ENCODE results near the gene SLC16A5. TPM values are rescaled to one million over a fixed set of nuclear protein-coding genes. Genes with fewer than 3 reads are reported as not detected.
A peak's percentile ranks its signal among the peaks of the same experiment; 100 is the strongest.

Gene SLC16A5
- total RNA-seq, 1 donor = 2.8 TPM

- TF ChIP-seq CTCF (IDR thresholded peaks at IDR 0.05; ENCODE audit: insufficient read depth, low read length) = no peak
- DNase-seq (ENCODE audit: low read depth) = no peak
- peak overlapping the region; percentile 88 for H3K4me3 ChIP-seq (ENCODE audit: low read depth, low read length)
Measured at GRCh38 chr17:75152922-75153779, 65.4 kb downstream of the SLC16A5 start.

DNA sequence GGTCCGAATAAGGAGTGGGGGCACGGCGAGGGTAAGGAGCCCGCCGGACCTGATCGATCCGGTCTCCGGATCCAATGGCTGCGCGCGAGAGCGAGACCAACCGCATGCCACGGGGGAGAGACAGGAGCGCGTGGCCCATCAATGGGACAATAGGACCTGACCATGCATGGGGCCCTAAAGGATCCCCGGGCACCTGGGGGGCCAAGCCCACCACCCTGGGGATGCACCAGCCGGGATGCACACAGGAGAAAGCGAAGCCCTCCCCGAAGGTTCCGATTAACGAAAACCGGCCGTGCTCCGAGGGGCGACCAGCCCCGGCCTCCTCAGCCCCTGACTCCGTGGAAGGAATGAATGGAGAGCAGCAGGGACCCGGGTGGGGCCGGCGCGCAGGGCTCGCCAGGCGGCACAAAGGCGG lies 66.0 kb downstream of the SLC16A5 start:
- no peak for TF ChIP-seq CTCF (IDR thresholded peaks at IDR 0.05; ENCODE audit: insufficient read depth, low read length)
- peak overlapping the region; percentile 88 for H3K4me3 ChIP-seq (ENCODE audit: low read depth, low read length)
- DNase-seq (ENCODE audit: low read depth) = no peak

- peak within 1 kb of the TSS; percentile 88 for H3K4me3 ChIP-seq (ENCODE audit: low read depth, low read length)
- TF ChIP-seq CTCF (IDR thresholded peaks at IDR 0.05; ENCODE audit: insufficient read depth, low read length) = no peak
- peak; percentile 99 for DNase-seq (ENCODE audit: low read depth)
Measured at GRCh38 chr17:75154195-75155106, 66.7 kb downstream of the SLC16A5 start, which contains the start of gene JPT1. Gene JPT1, minus strand, starts transcription at chr17:75154512. Its CDS starts 115 bp downstream, at chr17:75154397.

DNA sequence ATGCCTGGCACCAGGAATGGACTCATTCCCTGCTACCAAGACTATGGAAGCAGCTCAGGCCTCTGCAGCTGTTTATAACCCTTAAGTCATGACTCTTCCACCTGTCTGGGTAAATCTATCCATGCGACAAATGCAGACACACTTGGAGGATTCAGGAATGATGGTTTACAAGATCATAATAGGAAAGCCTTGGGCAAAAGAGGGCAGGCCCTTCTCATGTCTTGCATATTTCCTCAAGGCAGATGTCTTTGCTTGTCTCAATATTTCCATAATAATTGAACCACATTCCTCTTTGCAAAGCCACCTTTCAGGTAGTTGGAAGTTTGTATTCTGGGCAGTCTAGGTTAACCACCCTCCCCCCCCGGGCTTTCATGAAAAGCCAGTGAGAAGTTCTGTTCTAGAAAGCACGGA lies 67.4 kb downstream of the SLC16A5 start:
- no peak for DNase-seq (ENCODE audit: low read depth)
- TF ChIP-seq CTCF (IDR thresholded peaks at IDR 0.05; ENCODE audit: insufficient read depth, low read length) = no peak
- no peak overlapping the region for H3K4me3 ChIP-seq (ENCODE audit: low read depth, low read length)

Small RNAs within 50 kb of the gene (small RNA-seq; reads per million reads assigned to genes)
- not detected for gene AC111186.1
- not detected for gene RF00019
- not detected for gene RN7SL573P

Other genes starting within 250 kb of the SLC16A5 start
- gene GRIN2C, start 228.1 kb upstream of the SLC16A5 start, total RNA-seq (ENCODE audit: low replicate concordance) = under 0.01 TPM in 1 of 2 replicates, not detected in the other
- 14.7 and 113 TPM in 2 replicates for gene FDXR, start 215.0 kb upstream of the SLC16A5 start, total RNA-seq (ENCODE audit: low replicate concordance)
- not detected in 2 replicates for gene FADS6, start 194.3 kb upstream of the SLC16A5 start, total RNA-seq (ENCODE audit: low replicate concordance)
- gene USH1G, start 164.7 kb upstream of the SLC16A5 start, total RNA-seq (ENCODE audit: low replicate concordance) = 0.49 TPM in 1 of 2 replicates, not detected in the other
- not detected in 2 replicates for gene OTOP2, start 163.7 kb upstream of the SLC16A5 start, total RNA-seq (ENCODE audit: low replicate concordance)
- gene OTOP3, start 152.1 kb upstream of the SLC16A5 start, total RNA-seq (ENCODE audit: low replicate concordance) = not detected in 2 replicates
- 0.33 and 0.90 TPM in 2 replicates for gene HID1, start 115.2 kb upstream of the SLC16A5 start, total RNA-seq (ENCODE audit: low replicate concordance)
- gene CDR2L, start 100.3 kb upstream of the SLC16A5 start, total RNA-seq (ENCODE audit: low replicate concordance) = 11.8 and 15.3 TPM in 2 replicates
- gene MRPL58, start 75.3 kb upstream of the SLC16A5 start, total RNA-seq (ENCODE audit: low replicate concordance) = 26.2 and 31.4 TPM in 2 replicates
- 513 and 829 TPM in 2 replicates for gene ATP5PD, start 41.0 kb upstream of the SLC16A5 start, total RNA-seq (ENCODE audit: low replicate concordance)
- 20.2 and 34.2 TPM in 2 replicates for gene KCTD2, start 40.7 kb upstream of the SLC16A5 start, total RNA-seq (ENCODE audit: low replicate concordance)
- gene ARMC7, start 22.0 kb downstream of the SLC16A5 start, total RNA-seq (ENCODE audit: low replicate concordance) = 3.4 and 3.9 TPM in 2 replicates
- gene NT5C, start 43.8 kb downstream of the SLC16A5 start, total RNA-seq (ENCODE audit: low replicate concordance) = 39.8 and 45.2 TPM in 2 replicates
- 71.1 and 79.6 TPM in 2 replicates for gene JPT1, start 66.6 kb downstream of the SLC16A5 start, total RNA-seq (ENCODE audit: low replicate concordance)
- gene SUMO2, start 95.0 kb downstream of the SLC16A5 start, total RNA-seq (ENCODE audit: low replicate concordance) = 89.9 and 129 TPM in 2 replicates
- gene NUP85, start 117.7 kb downstream of the SLC16A5 start, total RNA-seq (ENCODE audit: low replicate concordance) = 33.9 and 41.5 TPM in 2 replicates
- gene GGA3, start 173.7 kb downstream of the SLC16A5 start, total RNA-seq (ENCODE audit: low replicate concordance) = 8.7 and 14.0 TPM in 2 replicates
- 31.0 and 83.6 TPM in 2 replicates for gene MRPS7, start 173.9 kb downstream of the SLC16A5 start, total RNA-seq (ENCODE audit: low replicate concordance)
- gene MIF4GD, start 183.3 kb downstream of the SLC16A5 start, total RNA-seq (ENCODE audit: low replicate concordance) = 3.8 and 9.9 TPM in 2 replicates
- 8.7 and 11.0 TPM in 2 replicates for gene SLC25A19, start 201.5 kb downstream of the SLC16A5 start, total RNA-seq (ENCODE audit: low replicate concordance)

All from fibroblast of the aortic adventitia (primary cell).